K562 (cell line): ENCODE results near the gene MAPT.

ENCODE experiments used
- BRF1 ChIP-seq: IDR thresholded peaks from 3 replicates; pipeline ENCODE4 v1.6.1; 2011; ENCODE audit warnings: borderline replicate concordance, mild to moderate bottlenecking; ENCODE audit not compliant: insufficient read length; ENCODE audit errors: extremely low read depth
- CHD4 ChIP-seq: fragments of 200-600 bp; sonication (generic); IDR thresholded peaks from 3 replicates; pipeline ENCODE4 v1.6.1; 2012; ENCODE audit warnings: low read depth, mild to moderate bottlenecking, mixed read lengths, low read length, inconsistent platforms; ENCODE audit not compliant: insufficient read depth, insufficient replicate concordance, poor library complexity, severe bottlenecking
- CTCF ChIP-seq, 3 experiments: IDR thresholded peaks in 2 of 3; conservative IDR thresholded peaks in 1 of 3; 2 replicates each; pipeline ENCODE4 v1.5.1; 2011 to 2012; ENCODE audit warnings: low read length in 3 of 3, mild to moderate bottlenecking in 3 of 3, control low read depth in 2 of 3, improper control_type of control experiment in 1 of 3, inconsistent platforms in 1 of 3, low read depth in 1 of 3, mixed read lengths in 1 of 3, moderate library complexity in 1 of 3; ENCODE audit not compliant: insufficient read depth in 2 of 3
- MEIS2 ChIP-seq: fragments of 450-650 bp; IDR thresholded peaks from 2 replicates; pipeline ENCODE4 v1.6.1; 2014; ENCODE audit warnings: mild to moderate bottlenecking; ENCODE audit not compliant: partially characterized antibody
- MNT ChIP-seq, 2 experiments: fragments of 450-650 bp; conservative IDR thresholded peaks; 2 replicates each; pipeline ENCODE4 v1.6.1; 2017; ENCODE audit warnings: mild to moderate bottlenecking in 2 of 2, moderate library complexity in 2 of 2
- NUFIP1 ChIP-seq: fragments of 450-650 bp; IDR thresholded peaks from 2 replicates; pipeline ENCODE4 v1.6.1; 2018; ENCODE audit not compliant: partially characterized antibody
- PATZ1 ChIP-seq: fragments of 250-450 bp; sonication (Bioruptor Pico); IDR thresholded peaks from 2 replicates; pipeline ENCODE4 v1.5.0; 2020; ENCODE audit warnings: mild to moderate bottlenecking, borderline replicate concordance
- PRDM10 ChIP-seq: fragments of 450-650 bp; IDR thresholded peaks from 2 replicates; pipeline ENCODE4 v1.6.1; 2018; ENCODE audit not compliant: partially characterized antibody
- SREBF2 ChIP-seq: sonication (generic); formaldehyde crosslinking; IDR thresholded peaks from 2 replicates; pipeline ENCODE4 v1.4.0; 2020; ENCODE audit warnings: mild to moderate bottlenecking, missing genetic modification reagents
- TAF1 ChIP-seq: IDR thresholded peaks from 2 replicates; pipeline ENCODE4 v1.6.1; 2011; ENCODE audit warnings: mild to moderate bottlenecking, low read length, moderate library complexity; ENCODE audit not compliant: insufficient read depth, control insufficient read depth, severe bottlenecking; ENCODE audit errors: extremely low read depth
- TCF7L2 ChIP-seq: fragments of 150-350 bp; IDR thresholded peaks from 2 replicates; pipeline ENCODE4 v1.6.1; 2016; ENCODE audit warnings: low read depth, mild to moderate bottlenecking, low read length, moderate library complexity
- VEZF1 ChIP-seq: fragments of 200-800 bp; sonication (Bioruptor generic); IDR thresholded peaks from 2 replicates; pipeline ENCODE4 v1.6.1; 2017; ENCODE audit warnings: missing genetic modification characterization, missing compliant biosample characterization
- ZNF282 ChIP-seq: sonication (generic); formaldehyde crosslinking; IDR thresholded peaks from 2 replicates; pipeline ENCODE4 v1.8.1; 2023; ENCODE audit warnings: missing genetic modification reagents
- ZNF407 ChIP-seq: fragments of 450-650 bp; IDR thresholded peaks from 2 replicates; pipeline ENCODE4 v1.6.1; 2016; ENCODE audit warnings: low read depth

GRCh38 chr17:46061435-46061834 is 167.1 kb downstream of the MAPT start:
- TF ChIP-seq ZNF282 (CRISPR knock-in tag) (no peak), TCF7L2 (no peak), CTCF (IDR thresholded peaks at IDR 0.05 in 2 of 3, conservative IDR thresholded peaks at IDR 0.05 in 1 of 3; ENCODE audit: insufficient read depth in 2 of 3, low read depth in 1 of 3, low read length in 3 of 3) (peak in 1 of 3 experiments; percentile 56; a peak in 3 of 6 replicates), TAF1 (no peak), MEIS2 (no peak), PRDM10 (no peak), SREBF2 (CRISPR knock-in tag) (no peak), BRF1 (no peak), PATZ1 (CRISPR knock-in tag) (no peak), MNT (conservative IDR thresholded peaks at IDR 0.05) (no peak), VEZF1 (no peak), NUFIP1 (no peak), CHD4 (no peak), ZNF407 (no peak)
